Hepatocyte (in vitro differentiated cells): ENCODE measurements around the gene ADGRG7.

Experiments used
- EZH2 ChIP-seq: fragments of 200-600 bp; sonication (generic); IDR thresholded peaks from 2 replicates; pipeline ENCODE4 v1.6.1; 2016; ENCODE audit warnings: antibody characterized with exemption, mild to moderate bottlenecking, borderline replicate concordance
- EZH2phosphoT487 ChIP-seq: fragments of 200-600 bp; sonication (generic); IDR thresholded peaks from one replicate; pipeline ENCODE4 v1.6.1; 2018; ENCODE audit warnings: antibody characterized with exemption, mild to moderate bottlenecking, low read depth, moderate library complexity; ENCODE audit not compliant: unreplicated experiment, severe bottlenecking
- TF ChIP-seq, protein P1 (sequence below): fragments of 200-600 bp; sonication (generic); IDR thresholded peaks from 2 replicates; pipeline ENCODE4 v1.5.1; 2016; ENCODE audit warnings: antibody characterized with exemption, mild to moderate bottlenecking; ENCODE audit not compliant: poor library complexity

DNA sequence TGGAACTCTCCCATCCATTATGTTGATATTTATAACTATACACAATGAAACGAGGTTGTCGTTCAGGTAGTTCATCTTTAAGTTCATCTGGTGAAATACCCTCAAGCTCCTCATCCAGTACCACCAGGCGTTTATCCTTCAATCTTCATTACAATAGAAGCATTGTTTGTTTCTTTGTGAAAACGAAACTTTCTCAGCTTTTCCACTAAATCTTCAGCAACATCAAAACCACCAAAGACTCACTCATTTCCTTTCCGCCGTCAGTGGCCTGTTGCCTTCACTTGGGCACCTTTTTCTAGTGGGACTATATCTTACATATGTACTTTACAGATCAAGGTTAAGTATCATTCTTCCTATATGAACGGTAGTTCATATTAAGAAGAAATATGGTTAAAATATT is 55.8 kb downstream of the ADGRG7 start:
- TF ChIP-seq, protein P1, sequence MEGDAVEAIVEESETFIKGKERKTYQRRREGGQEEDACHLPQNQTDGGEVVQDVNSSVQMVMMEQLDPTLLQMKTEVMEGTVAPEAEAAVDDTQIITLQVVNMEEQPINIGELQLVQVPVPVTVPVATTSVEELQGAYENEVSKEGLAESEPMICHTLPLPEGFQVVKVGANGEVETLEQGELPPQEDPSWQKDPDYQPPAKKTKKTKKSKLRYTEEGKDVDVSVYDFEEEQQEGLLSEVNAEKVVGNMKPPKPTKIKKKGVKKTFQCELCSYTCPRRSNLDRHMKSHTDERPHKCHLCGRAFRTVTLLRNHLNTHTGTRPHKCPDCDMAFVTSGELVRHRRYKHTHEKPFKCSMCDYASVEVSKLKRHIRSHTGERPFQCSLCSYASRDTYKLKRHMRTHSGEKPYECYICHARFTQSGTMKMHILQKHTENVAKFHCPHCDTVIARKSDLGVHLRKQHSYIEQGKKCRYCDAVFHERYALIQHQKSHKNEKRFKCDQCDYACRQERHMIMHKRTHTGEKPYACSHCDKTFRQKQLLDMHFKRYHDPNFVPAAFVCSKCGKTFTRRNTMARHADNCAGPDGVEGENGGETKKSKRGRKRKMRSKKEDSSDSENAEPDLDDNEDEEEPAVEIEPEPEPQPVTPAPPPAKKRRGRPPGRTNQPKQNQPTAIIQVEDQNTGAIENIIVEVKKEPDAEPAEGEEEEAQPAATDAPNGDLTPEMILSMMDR: no peak
- TF ChIP-seq EZH2: no peak
- TF ChIP-seq EZH2phosphoT487: no peak
